Measurements from ENCODE around the gene ARHGEF37.

The ARHGEF37 gene

GRCh38 chr5:149599375-149599774 is 18.1 kb downstream of the ARHGEF37 start:
- no peak for DNase-seq (ENCODE audit: extremely low read depth in 1 of 2, low read depth in 1 of 2)

DNA sequence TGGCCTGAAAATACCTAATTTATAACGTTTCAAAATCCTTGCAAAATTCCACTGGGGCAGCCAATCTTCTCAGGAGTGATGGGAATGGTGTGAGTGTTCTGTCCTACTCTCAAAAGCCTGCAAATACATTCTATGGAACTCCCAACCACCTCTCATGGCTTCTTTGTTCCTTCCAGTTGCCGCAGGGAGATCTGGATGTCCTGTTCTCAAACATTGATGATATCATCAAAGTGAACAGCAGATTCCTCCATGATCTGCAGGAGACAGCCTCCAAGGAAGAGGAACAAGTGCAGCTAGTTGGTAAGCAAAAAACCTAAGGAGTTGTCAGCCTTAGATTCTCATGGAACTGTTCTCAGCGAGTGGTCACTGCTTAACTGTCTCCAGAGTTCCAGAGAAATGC is 19.6 kb downstream of the ARHGEF37 start:
- DNase-seq (ENCODE audit: extremely low read depth in 1 of 2, low read depth in 1 of 2) = no peak

- DNase-seq (ENCODE audit: extremely low read depth in 1 of 2, low read depth in 1 of 2) = no peak
Observed at GRCh38 chr5:149603210-149603609, 21.9 kb downstream of the ARHGEF37 start.

DNA sequence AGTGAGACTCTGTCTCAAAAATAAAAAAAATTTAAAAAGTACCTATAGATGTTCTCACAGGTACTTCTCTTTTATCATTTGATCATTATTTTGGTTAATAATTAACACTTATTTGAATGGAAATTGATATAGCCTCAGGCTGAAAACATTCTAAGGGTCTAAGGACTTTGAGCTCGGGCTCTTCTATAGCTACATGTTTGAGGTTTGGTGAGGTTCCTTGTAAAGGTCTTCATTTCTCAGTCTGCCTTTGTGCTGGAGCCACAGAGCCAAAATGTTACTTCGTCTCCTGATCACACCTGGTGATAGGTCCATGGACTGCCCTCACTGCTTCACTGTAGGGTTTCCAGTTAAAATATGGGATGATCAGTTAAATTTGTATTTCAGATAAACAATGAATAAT is 22.6 kb downstream of the ARHGEF37 start:
- DNase-seq (ENCODE audit: extremely low read depth in 1 of 2, low read depth in 1 of 2) = no peak

DNA sequence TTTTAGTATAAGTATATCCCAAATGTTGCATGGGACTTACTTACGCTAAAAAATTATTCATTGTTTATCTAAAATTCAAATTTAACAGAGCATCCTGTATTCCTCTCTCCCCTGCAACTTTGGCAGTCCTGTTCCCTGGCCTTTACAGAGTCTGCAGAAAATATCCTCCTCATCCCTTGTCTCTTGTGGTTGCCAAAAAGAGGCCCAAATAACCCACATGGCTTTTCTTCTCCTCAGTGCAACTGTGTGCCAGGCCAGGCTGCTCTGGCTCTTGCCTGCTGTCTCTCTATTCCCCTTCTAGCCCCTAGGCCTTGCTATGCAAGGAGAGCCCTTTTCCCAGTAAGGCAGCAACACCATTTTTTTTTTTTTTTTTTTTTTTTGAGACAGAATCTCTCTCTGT is 23.0 kb downstream of the ARHGEF37 start:
- DNase-seq (ENCODE audit: extremely low read depth in 1 of 2, low read depth in 1 of 2) = no peak

- no peak for DNase-seq (ENCODE audit: extremely low read depth in 1 of 2, low read depth in 1 of 2)
Observed at GRCh38 chr5:149605354-149605997, 24.2 kb downstream of the ARHGEF37 start.

GRCh38 chr5:149605998-149606724 is 24.9 kb downstream of the ARHGEF37 start:
- no peak for DNase-seq (ENCODE audit: extremely low read depth in 1 of 2, low read depth in 1 of 2)

GRCh38 chr5:149608936-149609545 is 27.7 kb downstream of the ARHGEF37 start:
- DNase-seq (ENCODE audit: extremely low read depth in 1 of 2, low read depth in 1 of 2) = no peak

DNA sequence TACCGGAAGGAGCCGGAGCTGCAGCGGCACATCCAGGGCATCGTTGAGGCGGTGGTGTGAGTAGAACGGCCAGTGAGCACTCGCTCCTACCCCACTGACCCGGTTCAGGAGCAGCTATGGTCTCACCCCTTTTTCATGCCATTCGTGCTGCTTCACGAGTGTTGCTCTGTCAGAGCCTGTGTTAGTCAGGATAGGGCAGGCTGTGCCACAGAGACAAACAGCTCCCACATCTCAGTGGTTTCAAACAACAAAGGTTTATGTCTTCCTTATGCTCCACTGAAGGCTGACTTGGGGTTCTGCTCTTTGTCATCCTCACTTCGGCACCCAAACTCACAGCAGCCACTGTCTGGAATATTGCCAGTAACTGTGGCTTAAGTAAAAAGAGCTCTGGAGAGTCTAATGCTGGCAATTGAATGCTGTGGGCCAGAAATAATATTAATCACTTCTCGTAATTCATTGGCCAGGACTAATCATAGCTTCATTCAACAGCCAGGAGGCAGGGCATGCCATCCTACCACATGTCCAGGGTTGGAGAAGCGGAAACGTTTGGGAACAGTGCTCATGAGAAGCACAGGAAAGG is 28.4 kb downstream of the ARHGEF37 start:
- DNase-seq (ENCODE audit: extremely low read depth in 1 of 2, low read depth in 1 of 2) = no peak

DNA sequence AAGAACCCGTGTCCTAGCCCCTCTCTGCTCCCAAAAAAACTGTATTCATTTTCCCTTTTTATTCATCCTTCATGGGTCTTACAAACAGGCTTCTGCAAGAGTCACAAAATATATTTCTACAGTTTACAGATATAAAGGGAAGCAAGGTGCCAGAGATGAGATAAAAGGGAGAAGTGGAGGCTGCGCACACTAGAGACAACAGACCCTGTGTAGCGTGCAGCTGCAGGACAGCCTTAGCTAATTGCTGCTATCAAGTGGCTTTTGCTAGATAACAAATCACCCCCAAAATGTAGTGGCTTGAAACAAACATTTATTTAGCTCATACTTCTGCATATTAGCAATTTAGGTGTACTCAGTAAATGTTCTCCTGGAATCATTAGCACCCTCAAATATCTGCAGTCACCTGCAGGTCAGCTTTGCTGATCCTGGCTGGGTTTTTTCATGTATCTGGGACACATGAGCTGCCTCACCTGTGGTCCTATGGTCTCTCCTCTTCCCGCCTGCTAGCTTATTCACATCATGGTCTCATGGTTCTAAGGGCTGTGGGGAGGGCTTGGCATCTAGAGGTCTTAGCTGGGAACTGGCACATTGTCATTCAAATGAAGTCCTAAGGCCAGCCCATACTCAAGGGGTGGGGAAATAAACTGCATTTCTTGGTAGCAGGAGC is 29.4 kb downstream of the ARHGEF37 start:
- no peak for DNase-seq (ENCODE audit: extremely low read depth in 1 of 2, low read depth in 1 of 2)

GRCh38 chr5:149611326-149611725 is 30.0 kb downstream of the ARHGEF37 start:
- DNase-seq (ENCODE audit: extremely low read depth in 1 of 2, low read depth in 1 of 2) = no peak

DNA sequence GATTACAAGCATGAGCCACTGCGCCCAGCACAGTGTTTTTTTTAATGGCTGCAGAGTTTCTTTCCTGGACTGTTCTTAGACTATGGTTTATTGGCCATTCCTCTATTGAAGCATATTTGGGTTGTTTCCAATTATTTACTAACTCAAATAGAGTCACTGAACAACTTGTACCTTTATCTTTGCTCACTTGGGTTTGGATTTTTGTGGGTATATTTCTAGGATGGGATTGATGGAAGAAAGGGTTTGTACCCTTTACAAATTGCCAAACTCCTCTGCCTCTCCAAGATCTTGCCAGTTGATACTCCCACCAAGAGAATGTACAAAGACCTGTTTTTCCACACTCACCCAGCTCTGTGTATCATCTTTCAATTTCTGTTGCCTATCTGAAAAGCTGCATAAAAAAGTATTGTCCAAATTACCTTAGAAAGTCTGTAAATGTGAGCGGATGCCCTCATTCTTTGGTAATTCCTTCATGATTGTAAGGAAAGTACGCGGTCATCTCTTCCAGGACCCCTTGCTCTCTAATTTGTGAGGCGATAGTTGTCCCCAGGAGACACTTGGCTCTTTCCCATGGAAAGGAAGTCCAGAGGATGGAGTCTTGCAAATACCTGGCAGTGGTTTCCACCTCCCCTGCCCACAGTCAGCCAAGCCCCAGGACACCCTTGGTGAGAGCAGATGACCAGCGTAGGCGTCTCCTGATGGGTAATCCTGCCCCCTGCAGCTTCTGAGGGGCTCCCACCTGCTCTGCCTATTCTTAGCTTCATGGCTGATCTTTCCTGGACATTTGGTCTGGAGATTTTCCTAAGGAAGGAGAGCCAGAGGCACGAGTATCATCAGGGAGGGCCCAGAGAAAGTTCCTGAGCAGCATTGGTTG is 33.0 kb downstream of the ARHGEF37 start:
- DNase-seq (ENCODE audit: extremely low read depth in 1 of 2, low read depth in 1 of 2) = no peak

DNA sequence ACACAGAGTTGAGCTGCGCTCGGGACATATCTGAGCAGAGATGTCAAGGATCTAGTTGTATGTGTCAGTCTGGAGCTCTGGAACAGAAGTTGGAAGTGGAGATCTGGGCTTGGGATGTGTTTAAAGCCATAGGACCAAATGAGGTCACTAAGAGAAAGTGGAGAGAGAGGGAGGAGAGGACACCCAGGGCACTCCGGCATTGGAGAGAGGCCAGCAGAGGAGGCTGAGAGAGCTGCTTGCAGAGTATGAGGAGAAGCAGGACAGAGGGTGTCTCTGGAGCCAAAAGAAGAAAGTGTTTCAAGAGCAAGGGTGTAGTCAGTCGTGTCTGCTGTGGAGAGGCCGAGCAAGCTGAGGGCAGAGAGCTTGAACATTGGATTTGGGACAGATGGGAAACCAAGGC is 34.7 kb downstream of the ARHGEF37 start:
- no peak for DNase-seq (ENCODE audit: extremely low read depth in 1 of 2, low read depth in 1 of 2)

- peak in 1 of 2 donors; percentile 18 for DNase-seq (ENCODE audit: extremely low read depth in 1 of 2, low read depth in 1 of 2)
Observed at GRCh38 chr5:149616727-149617285, 35.5 kb downstream of the ARHGEF37 start.

- DNase-seq (ENCODE audit: extremely low read depth in 1 of 2, low read depth in 1 of 2) = no peak
Observed at GRCh38 chr5:149617760-149618306, 36.5 kb downstream of the ARHGEF37 start.

DNA sequence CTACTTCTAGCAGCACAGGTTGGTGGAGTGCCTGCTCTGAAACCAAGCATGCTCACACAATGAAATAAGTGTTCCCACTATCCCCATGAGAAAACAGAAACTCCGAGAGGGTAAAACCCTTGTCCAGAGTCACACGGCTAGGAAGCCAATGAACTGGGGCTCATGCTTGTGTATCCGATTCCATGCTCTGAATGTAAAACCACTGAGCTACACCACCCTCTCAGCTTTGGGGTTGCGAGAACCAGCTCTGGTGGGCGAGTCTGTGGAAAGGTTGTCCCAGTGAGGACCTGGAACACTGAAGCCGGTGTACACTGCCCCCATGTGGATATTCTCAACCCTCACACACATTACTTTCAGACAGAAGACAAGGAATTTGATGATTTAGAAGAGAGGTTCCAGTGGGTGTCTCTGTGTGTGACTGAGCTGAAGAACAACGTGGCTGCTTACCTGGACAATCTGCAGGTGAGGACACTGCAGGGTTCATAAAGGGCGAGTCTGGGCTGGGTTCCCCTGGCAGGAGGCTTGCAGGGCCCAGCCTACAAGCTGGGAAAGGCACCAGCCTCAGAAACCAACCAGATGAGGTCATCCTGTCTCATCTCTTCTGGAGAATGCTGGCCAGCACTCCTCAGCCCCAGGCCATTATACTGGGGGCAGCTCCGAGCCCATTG is 37.4 kb downstream of the ARHGEF37 start:
- DNase-seq (ENCODE audit: extremely low read depth in 1 of 2, low read depth in 1 of 2) = peak in 1 of 2 donors; percentile 11

DNA sequence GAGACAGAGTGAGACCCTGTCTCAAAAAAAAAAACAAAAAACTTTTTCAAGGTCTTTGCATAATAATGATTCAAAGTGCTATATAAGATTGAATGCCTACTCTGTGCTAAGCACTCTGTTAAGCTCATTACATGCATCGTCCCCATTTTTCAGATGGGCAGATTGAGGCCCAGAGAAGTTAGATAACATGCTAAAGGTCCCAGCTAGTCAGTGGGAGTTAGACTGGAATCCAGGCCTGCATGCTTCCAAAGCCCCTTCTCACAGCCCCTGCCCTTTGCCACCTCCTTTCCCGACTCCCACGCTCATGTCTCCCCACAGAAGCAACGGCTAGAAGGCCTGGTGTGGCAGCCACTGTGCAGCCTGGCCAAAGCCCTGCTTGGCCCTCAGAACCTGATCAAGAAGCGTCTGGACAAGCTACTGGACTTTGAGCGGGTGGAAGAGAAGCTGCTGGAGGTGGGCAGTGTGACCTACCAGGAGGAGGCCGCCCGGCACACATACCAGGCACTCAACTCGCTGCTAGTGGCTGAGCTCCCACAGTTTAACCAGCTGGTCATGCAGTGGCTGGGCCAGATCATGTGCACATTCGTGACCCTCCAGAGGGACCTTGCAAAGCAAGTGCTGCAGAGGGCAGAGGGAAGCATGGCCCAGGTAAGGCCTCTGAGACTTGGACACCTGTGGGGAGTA is 40.3 kb downstream of the ARHGEF37 start:
- no peak for DNase-seq (ENCODE audit: extremely low read depth in 1 of 2, low read depth in 1 of 2)

GRCh38 chr5:149622466-149622865 is 41.2 kb downstream of the ARHGEF37 start:
- no peak for DNase-seq (ENCODE audit: extremely low read depth in 1 of 2, low read depth in 1 of 2)

- no peak for DNase-seq (ENCODE audit: extremely low read depth in 1 of 2, low read depth in 1 of 2)
Observed at GRCh38 chr5:149623473-149623872, 42.2 kb downstream of the ARHGEF37 start.

Data from stimulated activated CD8-positive, alpha-beta memory T cell treated with anti-CD3 and anti-CD28 coated beads, Interleukin-7, amount 100 ng/mL, for 48 hours (primary cell).